Fibroblast of the aortic adventitia (primary cell): ENCODE results near the gene ADARB2. TPM values are rescaled to one million over a fixed set of nuclear protein-coding genes. Genes with fewer than 3 reads are reported as not detected.

ENCODE experiments used
- DNase-seq: peaks from one replicate; pipeline ENCODE4 v3.0.0-alpha.2; 2010; ENCODE audit warnings: low read depth
- H3K4me3 ChIP-seq: 2 replicates; pipeline ENCODE4 v1.5.1; 2011; ENCODE audit warnings: low read depth, mild to moderate bottlenecking, control low read depth, low read length, moderate library complexity
- CTCF ChIP-seq: IDR thresholded peaks from 2 replicates; pipeline ENCODE4 v1.5.1; 2011; ENCODE audit warnings: mild to moderate bottlenecking, low read length, control low read depth, inconsistent platforms; ENCODE audit not compliant: insufficient read depth
- total RNA-seq: library from RNA; depleted of rRNA; stranded (reverse); fragments of >200 nt; gene quantifications from 2 replicates; pipeline ENCODE4 v1.2.3, GENCODE V29; 2012; ENCODE audit warnings: low replicate concordance

The ADARB2 gene
- total RNA-seq, 1 donor: not detected

GRCh38 chr10:1596482-1597099 is 140.7 kb downstream of the ADARB2 start:
- TF ChIP-seq CTCF: no peak

GRCh38 chr10:1595726-1596125 is 141.6 kb downstream of the ADARB2 start:
- DNase-seq: no peak
- H3K4me3 ChIP-seq: no peak overlapping the region
- no peak for TF ChIP-seq CTCF

More at GRCh38 chr10:1596482-1597099, 140.7 kb downstream of the ADARB2 start:
- no peak for DNase-seq
- no peak overlapping the region for H3K4me3 ChIP-seq

GRCh38 chr10:1595242-1595600 is 142.1 kb downstream of the ADARB2 start:
- DNase-seq: no peak
- TF ChIP-seq CTCF: no peak
- no peak overlapping the region for H3K4me3 ChIP-seq

- no peak for TF ChIP-seq CTCF
- H3K4me3 ChIP-seq: no peak overlapping the region
- no peak for DNase-seq
These were observed 142.7 kb downstream of the ADARB2 start for GRCh38 chr10:1594372-1595241.

GRCh38 chr10:1591742-1592141 is 145.6 kb downstream of the ADARB2 start:
- H3K4me3 ChIP-seq: no peak overlapping the region
- no peak for DNase-seq
- no peak for TF ChIP-seq CTCF

- H3K4me3 ChIP-seq: no peak overlapping the region
- no peak for TF ChIP-seq CTCF
These were observed 146.3 kb downstream of the ADARB2 start for GRCh38 chr10:1591045-1591444.

More at GRCh38 chr10:1591045-1591444, 146.3 kb downstream of the ADARB2 start:
- DNase-seq: no peak
